ENCODE data around the gene RUNX1. TPM values are rescaled to one million over a fixed set of nuclear protein-coding genes. Genes with fewer than 3 reads are reported as not detected.

Gene RUNX1
- total and polyA plus RNA-seq, 2 of the 13 experiments (the other 11 are each of a cell fraction or from before 2014, with no cell fraction given): 5.4 to 6.4 TPM

DNA sequence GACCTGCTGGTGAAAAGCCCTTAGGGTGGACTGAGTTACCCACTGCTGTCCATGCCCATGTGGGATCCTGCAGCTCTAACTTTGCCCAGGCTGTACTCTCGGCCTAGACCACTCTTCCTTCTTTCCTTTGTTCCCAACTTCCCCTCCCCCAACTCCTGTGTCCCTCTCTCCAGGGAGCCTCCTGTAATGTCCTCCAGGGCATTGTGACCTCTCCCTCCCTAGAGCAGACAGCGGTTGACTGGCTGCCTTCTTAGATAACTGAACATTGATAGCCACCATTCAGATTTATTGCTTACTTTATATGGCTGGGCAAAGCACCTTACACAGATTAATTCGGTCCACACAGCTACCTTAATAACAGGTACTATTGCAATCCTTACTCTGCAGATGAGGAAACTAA lies 5.0 kb downstream of the RUNX1 start (continued):
- no peak for TF ChIP-seq CBFB (CRISPR knock-in tag; IDR thresholded peaks at IDR 0.05)

DNA sequence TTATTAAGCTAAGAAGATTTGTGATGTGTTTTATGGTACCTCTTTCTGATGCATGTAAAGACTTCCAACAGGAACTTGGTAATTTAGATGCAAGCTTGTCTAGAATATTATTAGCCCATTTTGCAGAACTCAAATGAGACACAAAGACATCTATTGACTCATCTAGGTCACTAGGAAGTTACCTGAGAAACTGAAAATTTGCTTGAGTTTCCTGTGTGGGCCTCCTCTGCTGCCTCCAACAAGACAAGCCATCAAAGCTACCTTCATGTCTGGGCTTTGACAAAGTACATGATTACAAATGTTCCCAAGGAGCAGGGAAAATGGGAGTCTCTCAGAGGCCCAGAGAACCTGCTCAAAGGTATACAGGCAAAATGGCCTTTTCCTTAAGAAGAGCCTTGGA lies 5.6 kb downstream of the RUNX1 start:
- no TSS peak for BruUV-seq (replicated peaks)
- no peaks in the 10 kb centered on the region for H3K79me2 ChIP-seq (ENCODE audit: insufficient read depth, low read length)
- in situ Hi-C loops (cut with HindIII; ENCODE audit: extremely low pct_ligation_motif_present, low pct_unique_long_range_greater_than_20kb): loop anchor here (5.0 kb wide), 1 partner anchor 146 kb away; no protein-coding TSS in a partner anchor
- ATAC-seq (no peak), DNase-seq (ENCODE audit: low spot score) (no peak), FAIRE-seq (no peak)
- H3K27me3 ChIP-seq (ENCODE audit: control insufficient read depth in 1 of 2, insufficient read depth in 2 of 2, low read length in 2 of 2): no peaks in the 10 kb centered on the region
- H3K9ac ChIP-seq (ENCODE audit: insufficient read depth, low read depth, low read length): no peak overlapping the region
- no peak overlapping the region for H3K27ac ChIP-seq (ENCODE audit: extremely low read length, insufficient read depth, low read length)
- ChIA-PET POLR2A (no interaction called here), CTCF (ENCODE audit: low intra/inter-chr PET ratio, low total read pairs) (no interaction called here)
- H3K4me1 ChIP-seq (ENCODE audit: insufficient read depth, low read length): peaks cover 60% of the 10 kb centered on the region
- no peaks in the 10 kb centered on the region for H3K36me3 ChIP-seq (replicated peaks in 1 of 2; ENCODE audit: control insufficient read depth in 1 of 2, insufficient read depth in 2 of 2, low read length in 2 of 2)
- intact Hi-C loops (cut with micrococcal nuclease; ENCODE audit: unreplicated experiment): loop anchor here (5.0 kb wide), 2 partner anchors 136 to 296 kb away; no protein-coding TSS in a partner anchor
- H4K20me1 ChIP-seq (ENCODE audit: insufficient read depth, low read length): no peaks in the 10 kb centered on the region
- no peak for TF ChIP-seq ZNF678 (CRISPR knock-in tag; IDR thresholded peaks at IDR 0.05)
- TF ChIP-seq, protein P1, sequence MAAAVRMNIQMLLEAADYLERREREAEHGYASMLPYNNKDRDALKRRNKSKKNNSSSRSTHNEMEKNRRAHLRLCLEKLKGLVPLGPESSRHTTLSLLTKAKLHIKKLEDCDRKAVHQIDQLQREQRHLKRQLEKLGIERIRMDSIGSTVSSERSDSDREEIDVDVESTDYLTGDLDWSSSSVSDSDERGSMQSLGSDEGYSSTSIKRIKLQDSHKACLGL (CRISPR knock-in tag; IDR thresholded peaks at IDR 0.05): no peak
- TF ChIP-seq ZNF138 (CRISPR knock-in tag; IDR thresholded peaks at IDR 0.05; ENCODE audit: low read depth): no peak
- TF ChIP-seq, protein P2, sequence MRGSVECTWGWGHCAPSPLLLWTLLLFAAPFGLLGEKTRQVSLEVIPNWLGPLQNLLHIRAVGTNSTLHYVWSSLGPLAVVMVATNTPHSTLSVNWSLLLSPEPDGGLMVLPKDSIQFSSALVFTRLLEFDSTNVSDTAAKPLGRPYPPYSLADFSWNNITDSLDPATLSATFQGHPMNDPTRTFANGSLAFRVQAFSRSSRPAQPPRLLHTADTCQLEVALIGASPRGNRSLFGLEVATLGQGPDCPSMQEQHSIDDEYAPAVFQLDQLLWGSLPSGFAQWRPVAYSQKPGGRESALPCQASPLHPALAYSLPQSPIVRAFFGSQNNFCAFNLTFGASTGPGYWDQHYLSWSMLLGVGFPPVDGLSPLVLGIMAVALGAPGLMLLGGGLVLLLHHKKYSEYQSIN (CRISPR knock-in tag; IDR thresholded peaks at IDR 0.05; ENCODE audit: borderline replicate concordance): no peak
- TF ChIP-seq CAMTA2 (CRISPR knock-in tag; IDR thresholded peaks at IDR 0.05; ENCODE audit: borderline replicate concordance): no peak
- TF ChIP-seq SUZ12 (IDR thresholded peaks at IDR 0.05; ENCODE audit: low read depth, low read length): no peak
- TF ChIP-seq SNAPC2 (CRISPR knock-in tag; IDR thresholded peaks at IDR 0.05): no peak
- no peak for TF ChIP-seq ZNF468 (CRISPR knock-in tag; IDR thresholded peaks at IDR 0.05)
- TF ChIP-seq ZBTB7A (CRISPR knock-in tag; IDR thresholded peaks at IDR 0.05): no peak
- TF ChIP-seq SALL2 (CRISPR knock-in tag; IDR thresholded peaks at IDR 0.05): no peak
- TF ChIP-seq, protein P3, sequence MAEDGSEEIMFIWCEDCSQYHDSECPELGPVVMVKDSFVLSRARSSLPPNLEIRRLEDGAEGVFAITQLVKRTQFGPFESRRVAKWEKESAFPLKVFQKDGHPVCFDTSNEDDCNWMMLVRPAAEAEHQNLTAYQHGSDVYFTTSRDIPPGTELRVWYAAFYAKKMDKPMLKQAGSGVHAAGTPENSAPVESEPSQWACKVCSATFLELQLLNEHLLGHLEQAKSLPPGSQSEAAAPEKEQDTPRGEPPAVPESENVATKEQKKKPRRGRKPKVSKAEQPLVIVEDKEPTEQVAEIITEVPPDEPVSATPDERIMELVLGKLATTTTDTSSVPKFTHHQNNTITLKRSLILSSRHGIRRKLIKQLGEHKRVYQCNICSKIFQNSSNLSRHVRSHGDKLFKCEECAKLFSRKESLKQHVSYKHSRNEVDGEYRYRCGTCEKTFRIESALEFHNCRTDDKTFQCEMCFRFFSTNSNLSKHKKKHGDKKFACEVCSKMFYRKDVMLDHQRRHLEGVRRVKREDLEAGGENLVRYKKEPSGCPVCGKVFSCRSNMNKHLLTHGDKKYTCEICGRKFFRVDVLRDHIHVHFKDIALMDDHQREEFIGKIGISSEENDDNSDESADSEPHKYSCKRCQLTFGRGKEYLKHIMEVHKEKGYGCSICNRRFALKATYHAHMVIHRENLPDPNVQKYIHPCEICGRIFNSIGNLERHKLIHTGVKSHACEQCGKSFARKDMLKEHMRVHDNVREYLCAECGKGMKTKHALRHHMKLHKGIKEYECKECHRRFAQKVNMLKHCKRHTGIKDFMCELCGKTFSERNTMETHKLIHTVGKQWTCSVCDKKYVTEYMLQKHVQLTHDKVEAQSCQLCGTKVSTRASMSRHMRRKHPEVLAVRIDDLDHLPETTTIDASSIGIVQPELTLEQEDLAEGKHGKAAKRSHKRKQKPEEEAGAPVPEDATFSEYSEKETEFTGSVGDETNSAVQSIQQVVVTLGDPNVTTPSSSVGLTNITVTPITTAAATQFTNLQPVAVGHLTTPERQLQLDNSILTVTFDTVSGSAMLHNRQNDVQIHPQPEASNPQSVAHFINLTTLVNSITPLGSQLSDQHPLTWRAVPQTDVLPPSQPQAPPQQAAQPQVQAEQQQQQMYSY (CRISPR knock-in tag; IDR thresholded peaks at IDR 0.05): no peak
- TF ChIP-seq, protein P4, sequence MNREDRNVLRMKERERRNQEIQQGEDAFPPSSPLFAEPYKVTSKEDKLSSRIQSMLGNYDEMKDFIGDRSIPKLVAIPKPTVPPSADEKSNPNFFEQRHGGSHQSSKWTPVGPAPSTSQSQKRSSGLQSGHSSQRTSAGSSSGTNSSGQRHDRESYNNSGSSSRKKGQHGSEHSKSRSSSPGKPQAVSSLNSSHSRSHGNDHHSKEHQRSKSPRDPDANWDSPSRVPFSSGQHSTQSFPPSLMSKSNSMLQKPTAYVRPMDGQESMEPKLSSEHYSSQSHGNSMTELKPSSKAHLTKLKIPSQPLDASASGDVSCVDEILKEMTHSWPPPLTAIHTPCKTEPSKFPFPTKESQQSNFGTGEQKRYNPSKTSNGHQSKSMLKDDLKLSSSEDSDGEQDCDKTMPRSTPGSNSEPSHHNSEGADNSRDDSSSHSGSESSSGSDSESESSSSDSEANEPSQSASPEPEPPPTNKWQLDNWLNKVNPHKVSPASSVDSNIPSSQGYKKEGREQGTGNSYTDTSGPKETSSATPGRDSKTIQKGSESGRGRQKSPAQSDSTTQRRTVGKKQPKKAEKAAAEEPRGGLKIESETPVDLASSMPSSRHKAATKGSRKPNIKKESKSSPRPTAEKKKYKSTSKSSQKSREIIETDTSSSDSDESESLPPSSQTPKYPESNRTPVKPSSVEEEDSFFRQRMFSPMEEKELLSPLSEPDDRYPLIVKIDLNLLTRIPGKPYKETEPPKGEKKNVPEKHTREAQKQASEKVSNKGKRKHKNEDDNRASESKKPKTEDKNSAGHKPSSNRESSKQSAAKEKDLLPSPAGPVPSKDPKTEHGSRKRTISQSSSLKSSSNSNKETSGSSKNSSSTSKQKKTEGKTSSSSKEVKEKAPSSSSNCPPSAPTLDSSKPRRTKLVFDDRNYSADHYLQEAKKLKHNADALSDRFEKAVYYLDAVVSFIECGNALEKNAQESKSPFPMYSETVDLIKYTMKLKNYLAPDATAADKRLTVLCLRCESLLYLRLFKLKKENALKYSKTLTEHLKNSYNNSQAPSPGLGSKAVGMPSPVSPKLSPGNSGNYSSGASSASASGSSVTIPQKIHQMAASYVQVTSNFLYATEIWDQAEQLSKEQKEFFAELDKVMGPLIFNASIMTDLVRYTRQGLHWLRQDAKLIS (CRISPR knock-in tag; IDR thresholded peaks at IDR 0.05): no peak
- no peak for TF ChIP-seq TAF1 (CRISPR knock-in tag; IDR thresholded peaks at IDR 0.05)
- TF ChIP-seq ZSCAN9 (CRISPR knock-in tag; IDR thresholded peaks at IDR 0.05; ENCODE audit: borderline replicate concordance): no peak
- no peak overlapping the region for H3K4me3 ChIP-seq (replicated peaks in 1 of 3; ENCODE audit: insufficient read depth in 1 of 3, low read depth in 2 of 3, low read length in 3 of 3)
- no peak overlapping the region for H2AFZ ChIP-seq (ENCODE audit: low read length)
- H3K4me2 ChIP-seq (ENCODE audit: low read depth, low read length): no peak overlapping the region
- no peaks in the 10 kb centered on the region for H3K9me3 ChIP-seq (ENCODE audit: low read length)

Data from HepG2 (cell line).